GM13976 (cell line): ENCODE results near the gene LRP11.
"Not testable (repeated sequence)": the region's sequence is repeated elsewhere in the genome, so short reads cannot be mapped to it uniquely, and the experiment has no call there.

Experiments
- DNase-seq: peaks from one replicate; pipeline ENCODE4 v3.0.0; 2012; ENCODE audit warnings: low spot score
- in situ Hi-C: fragments of 300-500 bp; cut with MboI; formaldehyde crosslinking; loops from one replicate; pipeline ENCODE4 v1.12.0; 2022; ENCODE audit warnings: low sequenced_read_pairs, mixed read lengths, inconsistent platforms; ENCODE audit not compliant: unreplicated experiment
- TF ChIP-seq, protein P1 (sequence below): IDR thresholded peaks from 2 replicates; pipeline ENCODE4 v1.5.1; 2012; ENCODE audit warnings: borderline replicate concordance, mild to moderate bottlenecking; ENCODE audit not compliant: insufficient read depth; ENCODE audit errors: extremely low read depth, missing control alignments, control extremely low read depth

LRP11 gene, protein sequence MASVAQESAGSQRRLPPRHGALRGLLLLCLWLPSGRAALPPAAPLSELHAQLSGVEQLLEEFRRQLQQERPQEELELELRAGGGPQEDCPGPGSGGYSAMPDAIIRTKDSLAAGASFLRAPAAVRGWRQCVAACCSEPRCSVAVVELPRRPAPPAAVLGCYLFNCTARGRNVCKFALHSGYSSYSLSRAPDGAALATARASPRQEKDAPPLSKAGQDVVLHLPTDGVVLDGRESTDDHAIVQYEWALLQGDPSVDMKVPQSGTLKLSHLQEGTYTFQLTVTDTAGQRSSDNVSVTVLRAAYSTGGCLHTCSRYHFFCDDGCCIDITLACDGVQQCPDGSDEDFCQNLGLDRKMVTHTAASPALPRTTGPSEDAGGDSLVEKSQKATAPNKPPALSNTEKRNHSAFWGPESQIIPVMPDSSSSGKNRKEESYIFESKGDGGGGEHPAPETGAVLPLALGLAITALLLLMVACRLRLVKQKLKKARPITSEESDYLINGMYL

DNA sequence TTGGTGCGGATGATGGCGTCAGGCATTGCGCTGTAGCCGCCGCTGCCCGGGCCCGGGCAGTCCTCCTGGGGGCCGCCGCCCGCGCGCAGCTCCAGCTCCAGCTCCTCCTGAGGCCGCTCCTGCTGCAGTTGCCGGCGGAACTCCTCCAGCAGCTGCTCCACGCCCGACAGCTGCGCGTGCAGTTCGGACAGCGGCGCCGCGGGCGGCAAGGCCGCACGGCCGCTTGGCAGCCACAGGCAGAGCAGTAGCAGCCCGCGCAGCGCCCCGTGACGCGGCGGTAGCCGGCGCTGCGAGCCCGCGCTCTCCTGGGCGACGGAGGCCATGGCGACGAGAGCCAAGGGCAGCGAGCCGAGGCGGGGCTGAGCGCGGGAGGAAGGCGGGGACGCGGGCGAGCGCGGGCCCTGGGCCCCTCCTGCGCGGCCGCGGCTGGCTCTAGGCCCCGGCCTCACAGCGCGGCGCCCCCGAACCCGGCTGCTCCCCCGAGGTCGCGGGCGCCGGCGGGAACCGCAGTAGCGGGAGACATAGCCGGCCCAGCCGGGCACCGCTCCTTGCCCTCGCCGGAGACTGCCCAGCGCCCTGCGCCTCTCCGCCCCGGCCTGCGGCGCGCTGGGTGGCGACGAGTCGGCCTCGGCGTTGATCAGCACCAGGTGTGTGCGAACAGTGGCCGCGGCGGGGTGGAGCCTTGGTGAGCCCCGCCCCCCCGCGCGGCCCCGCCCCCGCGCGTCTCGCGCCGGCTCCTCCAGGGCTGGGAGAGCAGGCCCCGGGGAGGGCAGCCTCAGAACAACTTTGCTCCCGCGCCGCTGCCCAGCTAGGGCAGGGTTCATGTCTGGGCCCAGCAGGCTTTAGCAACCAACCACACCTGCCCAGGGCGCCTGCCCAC, at the start of gene LRP11:
LRP11 (minus strand) TSS at position 662 of the 880 bp plus-strand sequence; CDS start at position 323, 339 bp downstream.
- peak; percentile 96 for DNase-seq
- in situ Hi-C loops, result no loop called here
- TF ChIP-seq, protein P1, sequence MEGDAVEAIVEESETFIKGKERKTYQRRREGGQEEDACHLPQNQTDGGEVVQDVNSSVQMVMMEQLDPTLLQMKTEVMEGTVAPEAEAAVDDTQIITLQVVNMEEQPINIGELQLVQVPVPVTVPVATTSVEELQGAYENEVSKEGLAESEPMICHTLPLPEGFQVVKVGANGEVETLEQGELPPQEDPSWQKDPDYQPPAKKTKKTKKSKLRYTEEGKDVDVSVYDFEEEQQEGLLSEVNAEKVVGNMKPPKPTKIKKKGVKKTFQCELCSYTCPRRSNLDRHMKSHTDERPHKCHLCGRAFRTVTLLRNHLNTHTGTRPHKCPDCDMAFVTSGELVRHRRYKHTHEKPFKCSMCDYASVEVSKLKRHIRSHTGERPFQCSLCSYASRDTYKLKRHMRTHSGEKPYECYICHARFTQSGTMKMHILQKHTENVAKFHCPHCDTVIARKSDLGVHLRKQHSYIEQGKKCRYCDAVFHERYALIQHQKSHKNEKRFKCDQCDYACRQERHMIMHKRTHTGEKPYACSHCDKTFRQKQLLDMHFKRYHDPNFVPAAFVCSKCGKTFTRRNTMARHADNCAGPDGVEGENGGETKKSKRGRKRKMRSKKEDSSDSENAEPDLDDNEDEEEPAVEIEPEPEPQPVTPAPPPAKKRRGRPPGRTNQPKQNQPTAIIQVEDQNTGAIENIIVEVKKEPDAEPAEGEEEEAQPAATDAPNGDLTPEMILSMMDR, result no peak

DNA sequence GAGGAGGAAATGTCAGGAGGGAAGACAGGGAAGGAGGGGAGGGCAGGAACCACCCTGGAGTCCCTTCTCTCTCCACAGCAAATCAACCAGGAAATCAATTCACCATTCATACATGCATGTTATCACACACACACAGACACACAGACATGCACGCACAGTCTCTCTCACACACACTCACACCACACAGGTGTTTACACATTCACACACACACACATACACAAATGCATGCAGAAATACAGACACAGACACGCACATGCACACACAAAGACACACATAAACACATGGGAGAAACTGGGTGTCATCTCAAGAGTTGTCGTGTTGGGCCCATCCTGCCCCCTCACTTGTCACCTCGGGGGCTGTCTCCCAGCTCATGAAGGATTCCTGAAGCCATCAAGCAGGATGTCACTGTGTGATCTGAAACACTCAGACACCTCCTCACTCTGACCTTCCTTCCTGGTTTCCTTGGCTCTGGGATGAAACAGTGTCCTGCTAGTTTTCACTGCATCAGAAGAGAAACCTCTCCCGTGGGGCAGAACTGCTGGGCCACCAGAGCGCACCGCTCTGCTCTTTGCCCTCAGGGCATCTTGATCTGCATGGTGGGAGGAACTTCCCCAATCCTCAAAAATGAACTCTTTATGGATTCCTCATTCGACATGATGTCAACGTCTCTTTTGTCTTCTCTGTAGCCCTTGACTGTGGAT, 49.5 kb upstream of the LRP11 start:
- TF ChIP-seq, protein P1, result no peak
- no peak for DNase-seq
- in situ Hi-C loops, result no loop called here

DNA sequence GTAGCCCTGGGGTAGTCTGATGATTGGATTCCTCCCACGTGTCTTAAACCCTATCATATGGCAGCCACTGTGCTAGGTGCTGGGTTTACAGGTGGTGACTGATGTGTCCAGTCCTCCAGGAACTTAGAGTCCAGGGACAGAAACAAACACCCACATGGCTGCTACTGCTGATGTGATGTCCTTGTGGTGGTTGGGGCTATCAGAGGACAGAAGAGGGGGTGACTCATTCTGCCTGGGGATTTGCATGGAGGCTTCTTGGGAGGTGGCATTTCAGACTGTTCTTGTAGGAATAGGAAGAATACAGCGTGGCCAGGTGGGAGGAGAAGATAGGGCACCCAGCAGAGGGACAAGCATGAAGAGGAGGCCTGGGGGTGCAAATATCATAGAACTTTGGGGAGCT, 48.9 kb upstream of the LRP11 start:
- in situ Hi-C loops, result no loop called here
- DNase-seq, result no peak
- TF ChIP-seq, protein P1, result no peak

DNA sequence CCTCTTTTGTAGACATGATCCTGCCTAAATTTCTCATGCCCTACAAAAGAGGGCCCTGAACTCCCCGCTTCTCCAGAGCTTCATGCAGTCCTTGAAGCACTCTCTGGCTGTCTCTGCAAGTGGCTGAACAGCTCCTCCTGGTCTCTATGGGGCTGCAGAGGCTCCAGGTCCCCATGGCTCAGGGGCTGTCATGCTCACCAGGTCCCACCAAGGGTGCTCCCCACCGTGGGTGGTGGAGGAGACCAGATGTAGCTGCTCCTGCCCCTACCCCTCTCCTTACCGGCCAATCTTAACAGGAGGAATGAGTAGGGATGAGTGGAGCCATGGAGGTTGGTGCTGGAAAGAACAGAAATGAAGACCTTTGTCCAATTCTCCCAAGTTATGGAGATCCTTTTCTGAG, 48.5 kb upstream of the LRP11 start:
- in situ Hi-C loops, DNase-seq: not testable (repeated sequence)

DNA sequence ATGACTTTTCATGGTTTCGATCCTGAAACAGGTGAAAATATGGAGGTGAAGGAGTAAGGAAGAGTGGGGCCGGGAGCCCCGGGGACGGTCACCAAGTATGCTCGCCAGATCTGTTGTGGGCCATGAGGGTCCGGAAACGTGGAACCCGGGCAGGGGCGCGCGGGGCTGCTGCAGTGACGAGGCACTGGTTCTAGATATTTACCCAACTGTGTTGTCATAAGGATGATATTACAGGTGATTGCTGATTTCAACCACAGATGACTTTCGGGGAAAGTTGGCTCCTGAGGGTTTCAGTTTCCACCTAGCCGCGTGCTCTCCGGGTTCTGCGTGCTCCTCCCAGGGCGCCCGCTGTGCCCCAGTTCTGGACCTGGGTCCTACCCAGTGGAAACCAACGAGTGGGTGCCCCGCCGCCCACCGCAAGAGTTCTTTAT, 46.6 kb upstream of the LRP11 start:
- no peak for DNase-seq
- TF ChIP-seq, protein P1, result no peak
- in situ Hi-C loops, result no loop called here

DNA sequence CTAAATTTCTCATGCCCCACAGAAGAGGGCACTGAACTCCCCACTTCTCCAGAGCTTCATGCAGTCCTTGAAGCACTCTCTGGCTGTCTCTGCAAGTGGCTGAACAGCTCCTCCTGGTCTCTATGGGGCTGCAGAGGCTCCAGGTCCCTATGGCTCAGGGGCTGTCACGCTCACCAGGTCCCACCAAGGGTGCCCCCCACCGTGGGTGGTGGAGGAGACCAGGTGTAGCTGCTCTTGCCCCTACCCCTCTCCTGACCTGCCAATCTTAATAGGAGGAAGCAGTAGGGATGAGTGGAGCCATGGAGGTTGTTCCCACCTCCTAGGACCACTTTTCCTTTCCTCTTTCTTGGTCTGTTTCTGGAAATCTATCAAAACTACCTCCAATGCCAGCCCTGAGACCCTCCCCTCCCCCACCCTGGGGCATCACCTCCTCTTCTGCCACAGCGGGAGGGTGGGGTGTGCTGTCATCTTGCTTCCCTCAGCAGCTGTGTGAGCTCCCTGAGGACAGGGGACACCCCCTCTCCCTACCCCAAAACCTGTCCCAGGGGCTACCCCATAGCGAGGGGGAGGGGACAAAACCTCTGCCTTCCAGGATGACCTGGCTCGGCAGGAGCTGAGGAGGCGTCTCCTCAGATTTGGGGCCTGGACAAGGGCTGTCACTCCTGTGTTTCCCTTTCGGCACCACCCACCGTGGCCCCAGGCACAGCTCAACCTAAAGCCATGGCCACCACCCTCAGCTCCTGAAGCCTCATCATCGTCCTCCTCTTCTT, 45.7 kb upstream of the LRP11 start:
- DNase-seq, result no peak
- in situ Hi-C loops, result no loop called here
- TF ChIP-seq, protein P1, result no peak

DNA sequence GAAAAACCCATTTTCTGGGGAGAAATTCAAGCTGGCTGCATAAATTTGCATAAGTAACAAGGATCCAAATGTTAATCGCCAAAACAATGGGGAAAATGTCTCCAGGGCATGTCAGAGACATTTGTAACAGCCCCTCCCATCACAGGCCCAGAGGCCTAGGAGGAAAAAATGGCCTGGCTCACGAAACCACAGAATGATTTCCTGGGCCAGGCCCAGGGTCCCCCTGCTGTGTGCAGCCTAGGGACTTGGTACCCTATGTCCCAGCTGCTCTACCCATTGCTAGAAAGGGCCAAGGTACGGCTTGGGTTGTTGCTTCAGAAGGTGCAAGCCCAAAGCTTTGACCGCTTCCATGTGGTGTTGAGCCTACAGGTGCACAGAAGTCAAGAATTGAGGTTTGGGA, 44.3 kb upstream of the LRP11 start:
- in situ Hi-C loops, DNase-seq: not testable (repeated sequence)
